ENCODE data around the gene CDKN1C.

- TF ChIP-seq CTCF (IDR thresholded peaks at IDR 0.05) (no peak), POLR2A (IDR thresholded peaks at IDR 0.05) (no peak), EP300 (IDR thresholded peaks at IDR 0.05) (no peak)
Measured at GRCh38 chr11:2846470-2846869, 39.1 kb downstream of the CDKN1C start.
